Upper lobe of left lung (tissue), 6 donors: ENCODE data around the gene XYLT2. TPM values are rescaled to one million over a fixed set of nuclear protein-coding genes. Genes with fewer than 3 reads are reported as not detected.

Experiments used
- ATAC-seq, 2 donors: fragments of 200-7000 bp; cut with Tn5 transposase; one replicate each; pipeline ENCODE4 v1.9.1; 2022; ENCODE audit warnings: mild to moderate bottlenecking in 2 of 2, moderate library complexity in 2 of 2; ENCODE audit not compliant: low FRiP score in 2 of 2
- DNase-seq, 2 donors: peaks; one replicate each; pipeline ENCODE4 v3.0.0-alpha.2; 2019 to 2020
- H3K27ac ChIP-seq, 4 donors: fragments of 200-600 bp; sonication (generic); one replicate each; pipeline ENCODE4 v1.5.1; 2016 to 2019
- H3K27me3 ChIP-seq, 4 donors: fragments of 200-600 bp; sonication (generic); one replicate each; pipeline ENCODE4 v1.5.1; 2017 to 2019
- H3K36me3 ChIP-seq, 4 donors: fragments of 200-600 bp; sonication (generic); one replicate each; pipeline ENCODE4 v1.5.1; 2016 to 2019
- H3K4me1 ChIP-seq, 4 donors: fragments of 200-600 bp; sonication (generic); one replicate each; pipeline ENCODE4 v1.5.1; 2018 to 2019
- H3K4me3 ChIP-seq, 4 donors: fragments of 200-600 bp; sonication (generic); one replicate each; pipeline ENCODE4 v1.5.1; 2017 to 2019; ENCODE audit warnings: mild to moderate bottlenecking in 2 of 4, moderate library complexity in 1 of 4
- H3K9me3 ChIP-seq, 4 donors: fragments of 200-600 bp; sonication (generic); one replicate each; pipeline ENCODE4 v1.5.1; 2018 to 2019
- EP300 ChIP-seq, 4 donors: sonication (generic); formaldehyde crosslinking; IDR thresholded peaks; one replicate each; pipeline ENCODE4 v1.5.1; 2017; ENCODE audit warnings: antibody characterized with exemption in 4 of 4, control low read depth in 2 of 4
- POLR2A ChIP-seq, 4 donors: fragments of 450-650 bp; IDR thresholded peaks; one replicate each; pipeline ENCODE4 v1.5.1; 2016 to 2017; ENCODE audit warnings: antibody characterized with exemption in 4 of 4, mild to moderate bottlenecking in 2 of 4
- POLR2AphosphoS5 ChIP-seq, 2 donors: sonication (generic); formaldehyde crosslinking; IDR thresholded peaks; one replicate each; pipeline ENCODE4 v1.5.1; 2017; ENCODE audit warnings: antibody characterized with exemption in 2 of 2
- WGBS, 2 donors: methylation state at CpG; one replicate each; pipeline ENCODE4 v1.1.5; 2017 to 2018; 5-methylcytosine and 5-hydroxymethylcytosine counted together
- total RNA-seq, 6 donors: library from RNA; depleted of rRNA in 4 of 6; stranded (reverse); fragments of >200 nt in 4 of 6; gene quantifications; one replicate each; pipeline versions ENCODE4 v1.1.0 to v1.2.1, GENCODE V29; 2016 to 2021
- TF ChIP-seq, protein P1 (sequence below), 6 experiments: fragments of 450-650 bp in 4 of 6; fragments of 200-600 bp in 2 of 6; sonication (generic) in 2 of 6; IDR thresholded peaks; one replicate each; pipeline ENCODE4 v1.5.1; 2016 to 2019; ENCODE audit warnings: antibody characterized with exemption in 6 of 6
- donor health status: DM: no; HTN: no; CAD: no; lungs with moderate emphysema.
- donor health status: DM: no; HTN: yes; CAD: no; lungs with severe emphysema.

XYLT2 gene
- total RNA-seq, 6 donors from 2014 or later, result 16.4 to 33.5 (median 19.2) TPM

DNA sequence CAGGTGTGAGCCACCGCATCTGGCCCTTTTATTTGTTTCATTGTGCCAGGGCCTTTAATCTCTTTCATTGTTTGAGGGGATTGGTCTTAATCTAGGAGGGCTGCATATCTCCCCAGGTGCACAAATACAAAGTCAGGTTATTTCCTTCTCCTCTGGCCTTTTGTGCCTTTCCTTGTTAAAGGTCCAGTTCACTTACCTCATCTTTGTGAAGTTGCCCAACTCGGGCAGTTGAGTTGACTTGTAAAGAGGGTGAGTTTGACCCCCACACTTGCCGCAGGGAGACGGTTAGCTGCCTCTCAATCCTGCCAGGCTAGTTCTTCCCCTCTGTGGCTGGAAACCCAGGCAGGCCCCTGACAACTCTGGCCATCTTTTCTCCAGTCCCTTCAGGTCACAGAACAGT, 38.3 kb upstream of the XYLT2 start:
- TF ChIP-seq EP300 (IDR thresholded peaks at IDR 0.05), result no peak
- no peak for TF ChIP-seq POLR2A (IDR thresholded peaks at IDR 0.05)
- TF ChIP-seq POLR2AphosphoS5 (IDR thresholded peaks at IDR 0.05), result no peak
- TF ChIP-seq, protein P1, sequence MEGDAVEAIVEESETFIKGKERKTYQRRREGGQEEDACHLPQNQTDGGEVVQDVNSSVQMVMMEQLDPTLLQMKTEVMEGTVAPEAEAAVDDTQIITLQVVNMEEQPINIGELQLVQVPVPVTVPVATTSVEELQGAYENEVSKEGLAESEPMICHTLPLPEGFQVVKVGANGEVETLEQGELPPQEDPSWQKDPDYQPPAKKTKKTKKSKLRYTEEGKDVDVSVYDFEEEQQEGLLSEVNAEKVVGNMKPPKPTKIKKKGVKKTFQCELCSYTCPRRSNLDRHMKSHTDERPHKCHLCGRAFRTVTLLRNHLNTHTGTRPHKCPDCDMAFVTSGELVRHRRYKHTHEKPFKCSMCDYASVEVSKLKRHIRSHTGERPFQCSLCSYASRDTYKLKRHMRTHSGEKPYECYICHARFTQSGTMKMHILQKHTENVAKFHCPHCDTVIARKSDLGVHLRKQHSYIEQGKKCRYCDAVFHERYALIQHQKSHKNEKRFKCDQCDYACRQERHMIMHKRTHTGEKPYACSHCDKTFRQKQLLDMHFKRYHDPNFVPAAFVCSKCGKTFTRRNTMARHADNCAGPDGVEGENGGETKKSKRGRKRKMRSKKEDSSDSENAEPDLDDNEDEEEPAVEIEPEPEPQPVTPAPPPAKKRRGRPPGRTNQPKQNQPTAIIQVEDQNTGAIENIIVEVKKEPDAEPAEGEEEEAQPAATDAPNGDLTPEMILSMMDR (IDR thresholded peaks at IDR 0.05), result no peak
- no peak overlapping the region for H3K27ac ChIP-seq
- no peak overlapping the region for H3K4me3 ChIP-seq
- no peaks in the 10 kb centered on the region for H3K36me3 ChIP-seq
- 88 to 97% methylated on average over 4 of the region's 4 CpGs for WGBS, 2 donors
- ATAC-seq (no peak), DNase-seq (no peak)
- no peaks in the 10 kb centered on the region for H3K27me3 ChIP-seq
- peaks cover 5 to 14% (median 10%) of the 10 kb centered on the region in 4 donors for H3K4me1 ChIP-seq
- no peaks in the 10 kb centered on the region for H3K9me3 ChIP-seq

- Histone ChIP-seq H3K27ac (no peak overlapping the region), H3K36me3 (no peaks in the 10 kb centered on the region), H3K4me1 (peaks cover 5 to 14% (median 10%) of the 10 kb centered on the region in 4 donors), H3K9me3 (no peaks in the 10 kb centered on the region), H3K4me3 (no peak overlapping the region), H3K27me3 (no peaks in the 10 kb centered on the region)
- DNase-seq (no peak), ATAC-seq (no peak)
- TF ChIP-seq, protein P1 (IDR thresholded peaks at IDR 0.05), result no peak
- TF ChIP-seq POLR2AphosphoS5 (IDR thresholded peaks at IDR 0.05), result no peak
- TF ChIP-seq EP300 (IDR thresholded peaks at IDR 0.05), result no peak
- no peak for TF ChIP-seq POLR2A (IDR thresholded peaks at IDR 0.05)
- 90 to 94% methylated on average over 4 of the region's 4 CpGs for WGBS, 2 donors
Observed at GRCh38 chr17:50308666-50309065, 37.3 kb upstream of the XYLT2 start.

DNA sequence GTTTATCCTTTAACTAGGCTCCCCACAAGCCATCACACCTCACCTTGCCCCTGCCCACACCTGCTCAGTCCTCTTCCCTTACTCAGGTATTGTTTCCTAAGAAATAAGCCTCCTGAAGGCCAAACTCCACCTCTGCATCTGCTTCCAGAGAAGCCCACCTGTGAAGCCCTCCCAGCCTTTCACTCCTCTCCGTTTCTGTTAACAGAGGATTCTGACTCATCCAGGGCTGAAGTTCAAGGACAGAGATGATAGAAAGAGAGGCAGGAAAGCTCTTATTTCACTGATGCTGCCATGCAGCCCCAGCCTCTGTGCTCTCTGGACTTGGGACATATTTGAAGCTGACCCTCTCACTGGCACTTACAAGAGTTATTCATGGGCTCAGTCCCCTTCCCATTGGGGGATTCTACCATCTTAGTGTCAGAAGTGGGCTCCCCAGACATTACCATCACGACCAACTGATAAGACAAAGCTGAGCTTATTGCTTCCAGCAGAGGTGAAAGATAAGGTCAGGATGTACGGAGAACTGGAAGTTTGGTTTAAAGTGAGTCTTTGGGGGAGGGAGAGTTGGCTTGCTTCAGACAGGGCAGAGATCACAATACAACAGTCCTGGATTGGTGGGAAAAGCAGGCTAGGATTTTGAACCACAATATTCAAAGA, 35.3 kb upstream of the XYLT2 start:
- no peak overlapping the region for H3K27ac ChIP-seq
- DNase-seq, result no peak
- WGBS, 2 donors, result 62 to 65% methylated on average over 3 of the region's 3 CpGs

DNA sequence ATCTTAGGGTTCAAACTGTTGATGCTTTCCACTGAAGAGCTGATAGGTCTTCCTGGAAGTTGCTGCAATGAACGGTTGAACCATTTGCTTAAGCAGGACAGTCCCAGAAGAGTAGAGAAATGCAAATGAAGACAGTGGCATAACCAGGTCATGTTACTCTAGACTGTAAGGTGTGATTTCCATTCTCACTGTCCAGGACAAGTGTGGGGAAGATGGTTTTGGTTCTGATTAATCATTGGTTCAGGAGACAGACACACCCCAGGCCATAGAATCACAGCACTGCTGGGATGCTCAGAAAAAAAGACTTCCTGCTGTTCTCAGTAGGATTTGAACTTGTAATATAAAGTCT, 34.8 kb upstream of the XYLT2 start:
- H3K36me3 ChIP-seq, result no peaks in the 10 kb centered on the region
- 55 to 59% methylated on average over 1 of the region's 1 CpG for whole genome bisulfite sequencing, 2 donors
- H3K4me1 ChIP-seq, result no peaks in the 10 kb centered on the region
- ATAC-seq (no peak), DNase-seq (no peak)
- H3K27ac ChIP-seq, result no peak overlapping the region
- H3K27me3 ChIP-seq, result no peaks in the 10 kb centered on the region
- TF ChIP-seq, protein P1 (IDR thresholded peaks at IDR 0.05), result no peak
- TF ChIP-seq POLR2AphosphoS5 (IDR thresholded peaks at IDR 0.05) (no peak), EP300 (IDR thresholded peaks at IDR 0.05) (no peak), POLR2A (IDR thresholded peaks at IDR 0.05) (no peak)
- no peaks in the 10 kb centered on the region for H3K9me3 ChIP-seq
- H3K4me3 ChIP-seq, result no peak overlapping the region

More for the DNA sequence above, 35.3 kb upstream of the XYLT2 start:
- Histone ChIP-seq H3K4me1 (no peaks in the 10 kb centered on the region), H3K27me3 (no peaks in the 10 kb centered on the region), H3K36me3 (no peaks in the 10 kb centered on the region), H3K4me3 (no peak overlapping the region), H3K9me3 (no peaks in the 10 kb centered on the region)
- ATAC-seq, result no peak
- no peak for TF ChIP-seq POLR2A (IDR thresholded peaks at IDR 0.05)
- TF ChIP-seq POLR2AphosphoS5 (IDR thresholded peaks at IDR 0.05), result no peak
- TF ChIP-seq, protein P1 (IDR thresholded peaks at IDR 0.05), result no peak
- no peak for TF ChIP-seq EP300 (IDR thresholded peaks at IDR 0.05)

- no peaks in the 10 kb centered on the region for H3K4me1 ChIP-seq
- H3K27me3 ChIP-seq, result no peaks in the 10 kb centered on the region
- TF ChIP-seq POLR2A (IDR thresholded peaks at IDR 0.05) (no peak), EP300 (IDR thresholded peaks at IDR 0.05) (no peak), POLR2AphosphoS5 (IDR thresholded peaks at IDR 0.05) (no peak)
- TF ChIP-seq, protein P1 (IDR thresholded peaks at IDR 0.05), result no peak
- ATAC-seq, result no peak
- DNase-seq, result no peak
- no peaks in the 10 kb centered on the region for H3K9me3 ChIP-seq
- no peak overlapping the region for H3K27ac ChIP-seq
- WGBS, 2 donors, result 84 to 92% methylated on average over 3 to 4 of the region's 4 CpGs
- H3K4me3 ChIP-seq, result no peak overlapping the region
- no peaks in the 10 kb centered on the region for H3K36me3 ChIP-seq
Observed at GRCh38 chr17:50311483-50311882, 34.4 kb upstream of the XYLT2 start.
